Calu3 (cell line): ENCODE data around the gene GPR107. TPM values are rescaled to one million over a fixed set of nuclear protein-coding genes. Genes with fewer than 3 reads are reported as not detected.
A peak's percentile ranks its signal among the peaks of the same experiment; 100 is the strongest.

Source experiments
- BruUV-seq: library from RNA; stranded (reverse); fragments of 400-500 nt; replicated peaks from 2 replicates; lab custom pipeline; 2021; lab: Mats Ljungman, UMichigan
- CTCF ChIA-PET: fragments of 300-600 bp; sonication (Branson Sonifier 250); formaldehyde crosslinking; loops from one replicate; lab custom pipeline; 2022; ENCODE audit warnings: antibody characterized with exemption; lab: Charles Lee
- DNase-seq: peaks from one replicate; pipeline ENCODE4 v3.0.0; 2022
- H3K27ac Mint-ChIP-seq: one replicate; pipeline ENCODE4 v1.8.0; 2022; ENCODE audit warnings: mixed read lengths; ENCODE audit not compliant: unreplicated experiment
- H3K27me3 Mint-ChIP-seq: one replicate; pipeline ENCODE4 v1.8.0; 2022; ENCODE audit warnings: mixed read lengths; ENCODE audit not compliant: unreplicated experiment
- H3K36me3 Mint-ChIP-seq: one replicate; pipeline ENCODE4 v1.8.0; 2022; ENCODE audit warnings: mild to moderate bottlenecking, moderate library complexity, mixed read lengths; ENCODE audit not compliant: insufficient read depth, unreplicated experiment
- H3K4me1 Mint-ChIP-seq: one replicate; pipeline ENCODE4 v1.8.0; 2022; ENCODE audit warnings: mild to moderate bottlenecking, low read depth, mixed read lengths; ENCODE audit not compliant: unreplicated experiment
- H3K4me3 Mint-ChIP-seq: one replicate; pipeline ENCODE4 v1.8.0; 2022; ENCODE audit warnings: mild to moderate bottlenecking, low read depth, moderate library complexity, mixed read lengths; ENCODE audit not compliant: unreplicated experiment
- H3K9me3 Mint-ChIP-seq: one replicate; pipeline ENCODE4 v1.8.0; 2022; ENCODE audit warnings: low read depth, mixed read lengths; ENCODE audit not compliant: unreplicated experiment
- CTCF ChIP-seq: fragments of 200-600 bp; IDR thresholded peaks from one replicate; pipeline ENCODE4 v1.8.0; 2022; ENCODE audit warnings: antibody characterized with exemption; ENCODE audit not compliant: unreplicated experiment
- intact Hi-C: fragments of 100-400 bp; cut with micrococcal nuclease; formaldehyde crosslinking; loops from one replicate; pipeline ENCODE4 v1.10.0; 2022; ENCODE audit not compliant: unreplicated experiment
- total RNA-seq: library from RNA; stranded (reverse); gene quantifications from 2 replicates; pipeline ENCODE4 v1.2.3, GENCODE V29; 2022

The GPR107 gene
- total RNA-seq, 1 experiment from 2014 or later, result 43.4 TPM

- CTCF ChIA-PET, result no interaction called here
- TF ChIP-seq CTCF, result no peak
- no TSS peak for BruUV-seq
- DNase-seq, result no peak
- Mint-ChIP-seq H3K36me3 (peaks cover 5% of the 10 kb centered on the region), H3K4me3 (peak overlapping the region; percentile 55), H3K27ac (no peak overlapping the region), H3K9me3 (no peaks in the 10 kb centered on the region), H3K27me3 (peaks cover 48% of the 10 kb centered on the region), H3K4me1 (no peaks in the 10 kb centered on the region)
- intact Hi-C loops, result no loop called here
Measured at GRCh38 chr9:130171226-130172148, 117.8 kb downstream of the GPR107 start.

GRCh38 chr9:130172161-130172857 lies 118.6 kb downstream of the GPR107 start, which contains the start of gene NCS1:
TSS of gene NCS1 (plus strand) at chr9:130172404. CDS start at chr9:130172664, 260 bp downstream.
- H3K36me3 Mint-ChIP-seq, result peaks cover 9% of the 10 kb centered on the region
- CTCF ChIA-PET, result interaction anchor here (0.5 kb wide), 1 partner anchor 93 kb away, joined by 7 read pairs; no protein-coding TSS in a partner anchor
- intact Hi-C loops, result no loop called here
- no TSS peak for BruUV-seq
- peaks cover 40% of the 10 kb centered on the region for H3K27me3 Mint-ChIP-seq
- H3K9me3 Mint-ChIP-seq, result no peaks in the 10 kb centered on the region
- TF ChIP-seq CTCF, result no peak
- DNase-seq, result peak; percentile 55
- H3K27ac Mint-ChIP-seq, result peak within 1 kb of the TSS; percentile 44
- no peaks in the 10 kb centered on the region for H3K4me1 Mint-ChIP-seq
- H3K4me3 Mint-ChIP-seq, result peak within 1 kb of the TSS; percentile 55

GRCh38 chr9:130172858-130173665 lies 119.4 kb downstream of the GPR107 start:
- Mint-ChIP-seq H3K9me3 (no peaks in the 10 kb centered on the region), H3K36me3 (peaks cover 9% of the 10 kb centered on the region), H3K27me3 (peaks cover 33% of the 10 kb centered on the region), H3K27ac (peak overlapping the region; percentile 44), H3K4me1 (no peaks in the 10 kb centered on the region), H3K4me3 (peak overlapping the region; percentile 55)
- no TSS peak for BruUV-seq
- no peak for TF ChIP-seq CTCF
- intact Hi-C loops, result no loop called here
- CTCF ChIA-PET, result interaction anchor here (0.8 kb wide), 1 partner anchor 79 kb away, joined by 3 read pairs; no protein-coding TSS in a partner anchor
- DNase-seq, result peak; percentile 18

GRCh38 chr9:130173666-130173983 lies 119.9 kb downstream of the GPR107 start:
- Mint-ChIP-seq H3K4me3 (peak overlapping the region; percentile 55), H3K27ac (no peak overlapping the region), H3K27me3 (peaks cover 27% of the 10 kb centered on the region), H3K9me3 (no peaks in the 10 kb centered on the region), H3K36me3 (peaks cover 9% of the 10 kb centered on the region), H3K4me1 (no peaks in the 10 kb centered on the region)
- intact Hi-C loops, result no loop called here
- CTCF ChIA-PET, result interaction anchor here (0.8 kb wide), 1 partner anchor 80 kb away, joined by 3 read pairs; no protein-coding TSS in a partner anchor
- no peak for DNase-seq
- TSS peak; percentile 27 for BruUV-seq
- no peak for TF ChIP-seq CTCF
